NCI-H82 (cell line): Measurements from ENCODE around the gene LRP3.

ENCODE experiments used
- DNase-seq: peaks from one replicate; lab custom pipeline; 2025; lab: John Stamatoyannopoulos, UW

LRP3 gene

DNA sequence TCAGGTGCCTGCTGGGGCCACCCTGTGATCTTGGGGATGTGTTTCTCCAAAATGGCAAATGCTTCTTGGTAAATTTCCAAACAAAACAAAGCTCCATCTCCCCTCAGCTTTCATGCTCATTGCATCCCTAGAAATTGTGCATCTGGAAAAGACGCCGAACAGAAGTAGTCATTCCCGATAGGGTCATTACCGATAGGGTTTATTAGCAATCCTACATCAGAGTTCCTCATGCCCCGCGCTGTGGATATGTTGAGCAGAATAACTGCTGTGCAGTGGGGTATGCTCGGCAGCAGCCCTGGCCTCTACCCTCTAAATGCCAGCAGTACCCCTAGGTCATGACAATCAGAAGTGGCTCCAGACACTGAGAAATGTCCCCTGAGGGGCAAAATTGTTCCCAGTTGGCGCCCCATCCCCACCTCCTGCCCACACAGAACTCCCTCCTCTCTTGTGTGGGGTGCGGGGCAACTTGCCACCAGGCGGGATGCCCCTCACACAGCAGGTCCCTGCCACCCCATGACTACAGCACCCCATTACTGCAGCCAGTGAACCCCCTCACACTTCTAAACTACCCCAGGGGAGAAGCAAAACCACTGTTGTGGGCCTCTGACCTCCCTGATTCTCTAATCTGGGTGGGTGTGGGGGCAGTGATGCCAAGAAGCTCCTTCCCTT, 44.5 kb downstream of the LRP3 start:
- DNase-seq = no peak

DNA sequence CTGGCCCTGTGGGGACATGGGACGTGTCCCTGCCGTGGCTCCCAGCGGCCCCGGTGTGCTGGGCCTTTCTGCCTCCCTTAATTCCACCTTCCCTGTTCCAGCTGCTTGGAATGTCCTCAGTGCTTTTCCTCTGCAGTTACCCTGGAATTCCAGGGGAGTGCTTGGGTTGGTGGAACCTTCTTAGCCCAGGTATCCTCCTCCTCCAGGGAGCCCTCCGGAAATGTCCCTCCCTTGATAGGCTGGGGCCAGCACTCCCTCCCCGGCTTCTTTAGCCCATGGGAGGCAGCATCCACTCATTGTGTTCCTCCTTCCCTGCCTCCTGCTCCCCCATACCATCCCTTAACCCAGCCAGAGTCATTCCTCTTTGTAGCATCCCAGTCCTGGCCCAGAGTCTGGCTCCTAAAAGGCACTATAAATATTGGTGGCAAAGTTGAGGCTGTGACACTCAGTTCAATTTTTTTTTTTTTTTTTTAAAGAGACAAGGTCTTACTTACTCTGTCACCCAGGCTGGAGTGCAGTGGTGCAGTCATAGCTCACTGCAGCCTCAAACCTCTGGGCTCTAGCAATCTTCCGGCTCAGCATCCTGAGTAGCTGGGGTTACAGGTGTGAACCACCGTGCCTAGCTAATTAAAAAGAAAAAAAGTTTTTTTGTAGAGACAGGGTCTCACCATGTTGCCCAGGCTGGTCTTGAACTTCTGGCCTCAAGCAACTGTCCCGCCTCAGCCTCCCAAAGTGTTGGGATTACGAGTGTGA, 45.3 kb downstream of the LRP3 start:
- no peak for DNase-seq

GRCh38 chr19:33240181-33240771, 46.1 kb downstream of the LRP3 start:
- no peak for DNase-seq

GRCh38 chr19:33241091-33241529, 47.0 kb downstream of the LRP3 start:
- DNase-seq = no peak

- peak; percentile 27 for DNase-seq
These were observed 47.5 kb downstream of the LRP3 start for GRCh38 chr19:33241530-33242101.

- no peak for DNase-seq
These were observed 48.0 kb downstream of the LRP3 start for GRCh38 chr19:33242131-33242530.

DNA sequence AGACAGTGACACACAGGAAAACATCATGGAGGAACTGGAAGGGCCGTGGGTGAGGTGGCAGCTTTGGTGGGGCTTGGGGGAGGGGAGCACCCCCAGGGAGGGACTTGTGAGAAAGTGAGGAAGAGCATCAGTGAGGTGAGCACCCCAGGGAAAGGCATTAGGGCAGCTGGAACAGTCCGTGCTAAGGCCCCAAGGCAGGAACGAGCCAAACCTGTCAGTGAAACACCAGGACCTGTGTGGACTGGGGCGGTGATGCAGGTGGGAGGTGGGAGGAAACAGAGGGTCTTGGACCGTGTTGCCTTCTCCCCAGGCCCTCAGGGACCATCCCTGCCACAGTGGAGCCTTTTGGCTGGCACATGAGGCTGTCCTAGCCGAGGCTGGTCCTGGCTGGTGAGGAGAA, 48.8 kb downstream of the LRP3 start:
- DNase-seq = no peak

DNA sequence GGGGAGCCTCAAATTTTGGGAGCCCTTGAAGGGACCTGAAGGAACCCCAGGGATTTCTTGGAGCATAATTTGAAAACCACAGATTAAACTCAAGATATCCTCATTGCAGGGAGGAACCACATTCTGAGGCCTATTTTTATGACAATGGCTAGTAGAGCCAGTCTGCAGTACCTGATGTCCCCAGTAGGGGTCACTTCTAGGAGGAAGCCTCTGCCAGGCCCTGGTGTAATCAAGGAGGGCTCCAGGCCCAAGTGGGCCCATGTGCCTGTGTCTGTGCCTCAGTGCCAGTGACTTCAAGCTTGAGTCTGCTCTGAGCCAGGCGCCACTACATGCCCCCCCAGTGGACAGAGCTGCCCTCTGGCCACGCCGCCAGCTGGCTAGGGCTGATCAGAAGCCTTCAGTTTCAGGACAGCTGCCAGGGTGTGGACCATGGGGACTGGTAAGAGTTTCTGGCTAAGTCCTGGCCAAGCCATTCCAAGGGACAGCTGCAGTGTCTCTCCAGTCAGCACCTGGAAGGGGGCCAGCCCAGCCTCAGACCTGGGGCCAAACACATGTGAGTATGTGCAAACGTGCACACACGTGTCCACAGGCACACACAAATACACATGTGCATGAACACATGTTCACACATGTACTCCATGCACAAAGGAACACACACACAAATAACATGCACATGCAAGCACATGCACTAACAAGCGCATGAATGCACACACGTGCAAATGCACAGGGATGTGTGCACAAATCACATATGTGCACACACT, 52.0 kb downstream of the LRP3 start:
- peak; percentile 32 for DNase-seq

- DNase-seq = no peak
These were observed 52.7 kb downstream of the LRP3 start for GRCh38 chr19:33246709-33247440.

DNA sequence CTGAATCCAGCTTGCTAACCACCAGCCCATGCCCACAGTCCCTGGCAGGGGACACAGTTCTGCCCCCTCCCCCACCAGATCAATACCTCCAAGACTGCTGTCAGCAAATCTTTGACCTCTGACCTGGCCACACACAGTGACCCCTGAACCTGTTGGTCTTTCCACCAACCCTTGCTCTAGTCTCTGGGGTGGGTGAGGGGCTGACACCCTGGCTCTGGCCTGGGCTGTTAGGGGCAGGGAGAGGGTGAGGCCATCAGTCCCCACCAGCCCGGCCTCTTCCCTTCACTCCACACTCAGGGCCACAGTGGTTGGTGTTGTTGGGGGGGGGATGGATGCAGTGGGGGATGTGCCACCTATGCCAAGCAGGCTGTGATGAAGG, 53.3 kb downstream of the LRP3 start:
- no peak for DNase-seq

DNA sequence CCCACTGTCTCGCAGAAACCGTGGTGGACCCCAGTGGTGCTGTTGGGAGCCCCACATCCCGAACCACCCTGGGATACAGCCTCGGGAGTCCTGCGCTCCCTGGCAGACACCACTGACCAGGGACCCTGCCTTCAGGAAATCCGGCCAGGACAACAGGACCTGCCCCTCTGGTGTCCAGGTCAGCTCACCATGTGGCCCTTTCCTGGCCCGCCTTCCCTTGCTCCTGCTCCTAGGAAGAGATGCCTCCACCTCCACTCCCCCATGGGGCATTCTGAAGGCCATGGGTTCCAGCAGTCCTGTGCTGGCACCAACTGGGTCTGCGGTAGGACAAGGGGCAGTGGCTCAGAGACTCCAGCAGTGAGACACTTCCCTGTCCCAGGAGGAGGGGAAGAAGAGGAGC, 54.0 kb downstream of the LRP3 start:
- DNase-seq = no peak

GRCh38 chr19:33248553-33248953, 54.4 kb downstream of the LRP3 start:
- DNase-seq = no peak

DNA sequence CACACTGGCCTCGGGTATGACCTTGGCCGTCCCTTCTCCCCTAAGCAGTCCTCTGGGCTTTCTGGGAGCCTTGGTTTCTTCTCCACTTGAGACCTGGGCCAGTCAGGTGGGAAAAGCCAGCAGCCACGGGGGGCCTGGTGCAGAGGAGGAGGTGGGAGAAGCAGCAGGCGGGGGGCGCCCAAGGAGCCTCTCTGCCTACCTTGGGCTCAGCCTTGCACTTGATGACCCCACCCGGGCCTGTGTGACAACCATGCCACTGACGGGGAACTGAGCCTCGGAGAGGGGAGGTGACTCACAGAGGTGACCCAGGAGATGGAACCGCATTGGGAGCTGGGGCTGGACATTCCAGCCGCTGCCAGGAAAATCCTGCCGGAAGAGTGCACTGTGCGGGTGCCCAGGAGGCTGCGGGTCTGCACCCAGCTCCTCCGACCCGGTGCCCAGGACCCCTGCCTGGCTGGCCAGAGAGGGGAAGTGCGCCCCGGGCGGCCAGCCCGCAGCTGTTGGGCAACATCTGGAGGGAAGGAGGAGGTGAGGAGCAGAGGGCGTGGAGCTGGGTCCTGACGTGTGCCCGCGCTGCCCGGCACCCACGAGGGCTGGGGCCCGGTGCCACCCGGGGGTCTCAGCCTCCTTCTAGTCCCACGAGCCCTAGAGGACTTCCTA, 55.0 kb downstream of the LRP3 start:
- DNase-seq = no peak

GRCh38 chr19:33249740-33250366, 55.7 kb downstream of the LRP3 start:
- DNase-seq = no peak

DNA sequence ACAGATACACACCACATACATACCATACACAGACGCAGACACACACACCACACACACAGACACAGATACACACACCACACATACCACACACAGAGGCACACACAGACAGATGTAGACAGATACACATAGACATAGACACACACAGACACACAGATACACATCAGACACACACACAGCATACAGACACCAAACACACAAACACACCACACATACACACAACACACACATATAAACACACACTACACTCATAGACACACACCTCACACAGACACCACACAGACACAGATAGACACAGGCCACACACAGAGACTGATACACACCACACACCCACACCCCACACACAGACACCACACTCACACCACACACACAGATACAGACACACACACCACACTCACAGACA, 56.4 kb downstream of the LRP3 start:
- no peak for DNase-seq

DNA sequence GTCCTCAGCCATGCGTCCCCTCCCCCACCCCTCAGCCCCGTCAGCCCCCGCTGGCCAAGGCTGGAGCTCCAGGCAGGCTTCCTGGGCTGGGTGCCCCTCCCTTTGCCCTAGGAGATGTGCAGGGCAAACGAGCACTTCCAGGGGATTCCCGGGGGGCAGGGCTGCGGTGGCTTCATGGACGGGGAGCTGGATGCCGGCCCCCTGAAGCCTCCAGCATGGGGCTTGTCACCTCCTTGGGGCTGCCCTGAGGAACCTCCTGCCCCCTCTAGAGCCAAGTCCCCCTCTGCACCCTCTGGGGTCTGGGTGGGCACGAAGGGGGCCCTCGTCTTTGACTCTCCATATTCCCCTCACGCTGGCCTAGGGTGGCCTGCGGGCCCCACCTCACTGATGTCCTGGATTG, 56.9 kb downstream of the LRP3 start:
- DNase-seq = no peak

DNA sequence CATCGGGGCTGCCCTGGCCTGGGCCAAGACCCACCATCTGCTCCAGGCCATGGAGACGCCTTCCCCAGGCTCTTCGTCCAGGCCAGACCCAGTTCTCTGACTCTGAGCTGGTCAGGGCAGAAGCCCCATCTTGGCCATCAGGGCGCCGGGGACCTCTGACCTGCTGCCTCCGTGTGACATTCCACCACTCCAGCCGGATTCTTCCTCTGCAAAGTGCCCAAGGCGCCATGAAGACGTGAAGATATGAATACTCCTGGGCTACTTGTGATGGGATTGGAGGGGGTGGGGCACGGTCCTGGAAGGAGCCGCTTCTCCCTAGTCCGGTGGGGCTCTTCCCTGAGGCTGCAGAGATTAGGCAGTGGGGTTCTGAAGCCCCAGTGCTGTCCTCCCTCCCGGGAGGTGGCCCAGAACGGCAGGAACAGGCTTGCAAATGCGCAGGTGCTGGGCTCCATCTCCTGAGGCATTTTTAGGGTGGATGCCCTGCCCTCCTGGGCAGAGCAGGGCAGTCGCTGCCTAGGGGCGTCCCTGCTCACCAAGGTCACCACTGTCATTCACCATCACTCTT, 57.5 kb downstream of the LRP3 start:
- DNase-seq = no peak

GRCh38 chr19:33252418-33252962, 58.4 kb downstream of the LRP3 start:
- DNase-seq = no peak

DNA sequence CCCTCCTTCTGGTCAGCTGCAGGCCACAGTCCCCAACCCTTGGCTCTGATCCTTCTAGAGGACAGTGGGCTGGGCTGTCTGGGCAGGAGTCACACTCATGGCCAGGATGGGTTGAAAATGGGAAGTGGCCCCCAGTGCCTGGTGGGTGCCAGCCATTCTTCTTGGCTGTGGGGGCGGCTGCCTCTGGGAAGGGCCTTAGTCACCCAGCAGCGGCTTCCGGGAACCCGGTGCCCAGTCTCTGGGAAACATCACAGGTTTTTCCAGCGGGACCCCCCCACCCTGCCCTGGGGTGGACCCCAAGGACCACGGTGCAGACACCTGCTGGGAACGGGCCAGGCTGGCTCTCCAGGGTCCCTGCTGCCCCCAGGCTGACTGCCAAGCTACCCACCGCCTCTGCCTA, 58.8 kb downstream of the LRP3 start:
- no peak for DNase-seq

- DNase-seq = no peak
These were observed 60.2 kb downstream of the LRP3 start for GRCh38 chr19:33254245-33254824.
